Measurements from ENCODE around the gene DOK4.
"Not testable (repeated sequence)": the region's sequence is repeated elsewhere in the genome, so short reads cannot be mapped to it uniquely, and the experiment has no call there.

The DOK4 gene

DNA sequence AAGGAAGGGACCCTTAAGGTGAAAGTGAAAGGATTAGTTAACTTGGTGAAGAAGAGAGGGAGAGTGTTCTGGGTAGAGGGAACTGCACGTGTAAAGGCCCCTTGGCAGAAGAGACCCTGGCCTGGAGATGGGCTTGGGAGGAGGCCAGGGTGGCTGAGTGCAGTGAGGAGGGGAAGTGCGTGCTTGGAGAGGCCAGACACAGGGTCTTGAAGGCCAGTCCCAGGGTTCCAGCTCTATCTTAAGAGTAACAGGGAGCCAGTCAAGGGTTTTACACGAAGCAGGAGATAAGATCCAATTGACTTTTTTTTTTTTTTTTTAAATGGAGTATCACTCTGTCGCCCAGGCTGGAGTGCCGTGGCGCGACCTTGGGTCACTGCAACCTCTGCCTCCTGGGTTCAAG, 15.2 kb upstream of the DOK4 start:
- no peak for DNase-seq (ENCODE audit: low read depth)

DNA sequence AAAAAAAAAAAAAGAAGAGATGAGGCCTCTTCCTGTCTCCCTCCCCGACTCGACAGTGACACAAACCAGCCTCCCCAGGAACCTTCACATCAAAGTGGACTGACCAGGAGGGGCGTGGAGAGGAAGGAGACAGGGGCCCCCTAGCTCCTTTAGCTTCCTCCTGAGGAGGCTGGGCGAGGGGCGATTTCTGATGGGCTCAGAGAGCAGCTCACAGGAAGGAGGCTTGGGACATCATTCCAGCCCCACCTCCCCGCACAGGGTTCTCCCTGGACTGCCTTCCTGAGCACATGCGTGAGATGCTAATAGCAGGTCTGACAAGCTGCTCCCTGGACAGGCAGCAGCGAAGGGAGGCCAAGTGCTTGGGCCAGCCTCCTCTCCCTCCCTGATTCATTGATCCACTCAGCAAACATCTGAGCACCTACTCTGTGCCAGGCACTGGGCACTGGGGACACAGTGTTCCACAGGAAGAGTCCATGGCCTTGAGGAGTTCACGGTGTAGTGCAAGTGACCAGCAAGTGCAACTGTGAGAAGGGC, 14.4 kb upstream of the DOK4 start:
- no peak for DNase-seq (ENCODE audit: low read depth)

DNA sequence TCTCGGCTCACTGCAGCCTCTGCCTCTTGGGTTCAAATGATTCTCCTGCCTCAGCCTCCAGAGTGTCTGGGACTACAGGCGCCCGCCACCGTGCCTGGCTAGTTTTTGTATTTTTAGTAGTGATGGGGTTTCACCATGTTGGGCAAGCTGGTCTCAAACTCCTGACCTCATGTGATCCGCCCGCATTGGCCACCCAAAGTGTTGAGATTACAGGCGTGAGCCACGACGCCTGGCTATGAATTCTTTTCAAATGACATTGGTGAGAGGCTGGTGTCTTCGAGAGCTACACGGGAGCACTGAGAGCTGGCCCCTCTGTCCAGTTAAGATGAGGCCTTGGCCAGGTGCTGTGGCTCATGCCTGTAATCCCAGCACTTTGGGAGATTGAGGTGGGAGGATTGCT, 13.6 kb upstream of the DOK4 start:
- not testable (repeated sequence) for DNase-seq (ENCODE audit: low read depth)

DNA sequence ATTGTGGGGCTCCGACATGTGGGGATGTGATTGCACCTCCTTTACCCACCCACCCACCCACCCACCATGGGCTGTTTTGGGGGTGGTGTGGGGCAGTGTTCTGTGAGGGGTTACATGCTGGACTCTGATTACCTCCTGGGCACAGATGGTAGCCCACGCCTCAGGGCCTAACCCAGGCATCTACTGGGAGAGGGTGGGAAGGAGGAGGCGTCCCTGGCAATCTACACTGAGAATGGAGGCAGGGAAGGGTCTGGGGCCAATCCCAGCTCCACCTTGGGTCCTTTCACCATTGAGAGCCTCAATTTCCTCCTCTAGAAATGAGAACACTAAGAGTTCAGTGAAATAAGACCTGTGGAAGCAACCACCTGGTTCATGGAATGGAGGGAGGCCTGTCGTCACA, 11.7 kb upstream of the DOK4 start:
- DNase-seq (ENCODE audit: low read depth) = no peak

DNA sequence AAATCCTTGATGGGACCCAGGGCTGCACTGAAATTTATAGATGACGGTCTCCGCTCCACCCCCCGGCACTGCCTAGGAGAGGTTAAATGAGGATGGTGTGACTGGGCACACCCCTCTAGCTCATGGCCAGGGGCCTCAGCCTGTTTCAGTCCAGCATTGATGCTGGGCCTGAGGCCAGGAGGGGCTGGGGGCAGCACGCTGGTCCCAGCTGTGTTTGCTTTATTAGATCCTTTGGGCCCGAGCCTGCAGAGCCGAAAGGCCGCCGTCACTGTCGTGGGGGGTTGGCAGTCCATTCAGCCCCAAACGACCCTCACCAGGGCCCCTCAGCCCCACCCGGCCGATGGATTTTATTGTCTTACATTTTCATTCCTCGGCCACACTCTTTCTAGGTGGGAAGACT, 10.8 kb upstream of the DOK4 start:
- DNase-seq (ENCODE audit: low read depth) = no peak

DNA sequence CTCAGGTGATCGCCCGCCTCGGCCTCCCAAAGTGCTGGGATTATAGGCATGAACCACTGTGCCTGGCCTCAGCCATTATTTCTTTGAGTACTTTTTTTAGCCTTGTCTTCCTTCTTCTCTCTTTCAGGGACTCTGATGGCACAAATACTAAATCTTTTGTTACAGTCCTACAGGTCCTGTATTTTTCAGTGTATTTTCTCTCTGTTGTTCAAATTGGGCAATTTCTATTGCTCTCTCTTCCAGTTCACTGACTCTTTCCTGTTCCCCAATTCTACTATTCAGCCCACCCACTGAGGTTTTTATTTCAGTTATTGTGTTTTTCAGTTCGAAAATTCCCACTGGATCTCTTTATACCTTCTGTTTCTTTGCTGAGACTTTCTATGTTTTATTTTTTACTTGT, 7.5 kb upstream of the DOK4 start:
- DNase-seq (ENCODE audit: low read depth) = no peak

DNA sequence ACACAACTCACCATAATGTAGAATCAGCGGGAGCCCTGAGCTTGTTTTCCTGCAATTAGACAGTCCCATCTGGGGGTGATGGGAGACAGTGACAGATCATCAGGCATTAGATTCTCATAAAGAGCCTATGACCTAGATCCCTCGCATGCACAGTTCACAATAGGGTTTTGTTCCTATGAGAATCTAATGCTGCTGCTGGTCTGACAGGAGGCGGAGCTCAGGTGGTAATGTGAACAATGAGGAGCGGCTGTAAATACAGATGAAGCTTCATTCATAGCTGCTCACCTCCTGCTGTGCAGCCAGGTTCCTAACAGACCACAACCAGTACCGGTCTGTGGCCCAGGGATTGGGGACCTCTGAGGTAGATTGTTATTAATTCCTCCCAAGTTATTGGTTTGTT, 2.9 kb upstream of the DOK4 start:
- no peak for DNase-seq (ENCODE audit: low read depth)

DNA sequence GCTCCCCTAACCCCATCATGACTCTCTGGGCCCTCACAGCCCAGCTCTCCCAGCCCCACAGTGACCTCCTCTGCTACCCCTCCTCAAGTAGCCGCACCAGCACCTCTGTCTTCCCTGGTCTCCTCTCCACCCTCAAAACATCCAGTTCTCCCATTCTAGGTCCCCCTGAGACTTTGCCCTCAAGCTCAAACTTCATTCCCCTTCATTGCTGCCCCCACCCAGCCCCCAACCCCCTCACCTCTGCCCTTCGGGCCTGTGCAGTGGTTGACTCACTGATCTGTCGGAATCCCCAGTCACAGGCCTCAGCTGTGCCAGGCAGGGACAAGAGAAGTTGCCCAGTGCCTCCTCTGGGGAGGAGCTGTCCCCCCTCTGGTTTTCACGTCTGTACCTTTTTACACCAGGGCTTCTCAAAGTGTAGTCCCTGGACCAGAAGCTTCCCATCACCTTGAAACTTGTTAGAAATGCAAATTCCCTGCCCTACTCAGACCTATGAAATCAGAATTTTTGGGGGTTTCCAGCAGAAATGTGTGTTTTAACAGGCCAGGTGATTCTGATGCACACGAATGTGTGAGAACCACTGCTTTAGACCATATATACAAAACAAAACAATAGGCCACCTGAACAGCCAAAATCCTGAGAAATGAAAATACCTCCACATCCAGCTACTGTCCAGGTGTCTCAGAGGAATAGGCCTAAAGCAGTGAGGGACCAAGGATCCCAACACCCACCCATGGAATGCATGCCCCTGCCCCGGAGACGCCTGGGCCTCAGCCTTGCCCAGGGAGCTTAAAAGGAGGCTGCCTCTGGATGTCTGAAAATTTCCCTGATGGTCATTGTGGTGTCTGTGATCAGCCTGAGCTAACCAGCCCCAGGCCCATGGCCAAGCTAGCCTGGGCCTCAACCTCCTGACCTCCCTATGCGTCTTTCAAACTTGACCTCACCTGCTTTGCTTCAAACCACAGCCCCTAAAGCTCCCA, 853 bp upstream of the DOK4 start:
- no peak for DNase-seq (ENCODE audit: low read depth)

DNA sequence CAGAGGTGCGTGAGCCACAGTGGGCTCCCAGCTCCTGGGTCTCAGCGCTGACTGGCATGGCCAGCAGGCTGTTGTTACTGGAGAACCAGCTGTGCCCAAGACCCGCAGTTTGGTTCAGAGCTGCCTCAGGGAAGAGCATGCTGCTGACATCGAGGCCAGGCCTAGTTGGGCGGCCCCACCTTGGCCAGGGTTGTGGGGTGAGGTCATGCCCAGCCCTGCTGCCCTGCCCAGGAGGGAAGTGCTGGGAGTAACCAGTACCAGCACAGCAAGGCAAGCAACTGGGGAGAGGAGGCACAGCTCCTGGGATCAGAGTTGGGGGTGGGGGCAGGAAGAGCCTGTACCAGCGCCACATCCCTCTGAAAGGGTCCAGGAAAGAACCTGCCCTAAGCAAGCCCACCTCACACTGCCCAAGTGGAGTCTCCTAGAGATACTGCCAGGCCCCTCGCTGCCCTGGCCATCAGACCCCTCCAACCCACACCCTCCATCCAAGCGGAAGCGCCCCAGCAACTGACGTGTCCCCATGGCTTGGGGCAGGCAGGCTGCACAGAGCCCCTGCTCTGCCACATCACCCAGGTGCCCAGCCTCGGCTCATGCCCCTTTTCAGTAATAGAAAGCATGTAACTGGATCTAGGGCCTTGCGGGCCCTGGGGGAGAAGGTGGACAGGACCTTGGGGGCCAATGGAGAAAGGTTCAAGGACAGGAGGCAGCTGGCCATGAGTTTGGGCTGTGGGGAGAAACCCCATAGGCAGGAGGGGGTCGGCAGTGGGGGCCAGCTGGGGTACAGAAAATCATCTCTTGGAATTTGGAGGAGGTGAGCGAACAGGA, 990 bp downstream of the DOK4 start:
- DNase-seq (ENCODE audit: low read depth) = no peak

DNA sequence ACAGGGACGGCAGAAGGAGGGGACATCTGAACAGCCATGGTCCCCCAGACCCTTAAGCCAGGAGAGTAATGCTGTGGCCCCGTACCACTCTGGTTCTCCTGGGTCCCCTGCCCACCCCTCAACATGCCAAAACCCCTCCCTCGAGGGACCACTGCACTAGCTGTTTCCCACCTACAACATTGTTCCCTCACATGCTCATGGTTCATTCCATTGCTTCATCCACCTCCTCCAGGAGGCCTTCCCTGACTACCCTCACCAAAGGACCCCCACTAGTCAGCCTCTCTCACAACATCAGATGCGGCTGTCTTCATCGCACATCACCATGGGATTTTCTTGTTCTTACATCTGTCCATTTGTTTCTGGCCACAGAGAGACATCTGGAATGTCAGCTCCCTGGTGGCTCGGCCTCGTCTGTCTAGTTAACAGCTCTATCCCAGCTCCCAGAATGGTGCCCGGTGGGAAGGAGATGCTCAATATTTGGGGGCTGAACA, 1.7 kb downstream of the DOK4 start:
- no peak for DNase-seq (ENCODE audit: low read depth)

DNA sequence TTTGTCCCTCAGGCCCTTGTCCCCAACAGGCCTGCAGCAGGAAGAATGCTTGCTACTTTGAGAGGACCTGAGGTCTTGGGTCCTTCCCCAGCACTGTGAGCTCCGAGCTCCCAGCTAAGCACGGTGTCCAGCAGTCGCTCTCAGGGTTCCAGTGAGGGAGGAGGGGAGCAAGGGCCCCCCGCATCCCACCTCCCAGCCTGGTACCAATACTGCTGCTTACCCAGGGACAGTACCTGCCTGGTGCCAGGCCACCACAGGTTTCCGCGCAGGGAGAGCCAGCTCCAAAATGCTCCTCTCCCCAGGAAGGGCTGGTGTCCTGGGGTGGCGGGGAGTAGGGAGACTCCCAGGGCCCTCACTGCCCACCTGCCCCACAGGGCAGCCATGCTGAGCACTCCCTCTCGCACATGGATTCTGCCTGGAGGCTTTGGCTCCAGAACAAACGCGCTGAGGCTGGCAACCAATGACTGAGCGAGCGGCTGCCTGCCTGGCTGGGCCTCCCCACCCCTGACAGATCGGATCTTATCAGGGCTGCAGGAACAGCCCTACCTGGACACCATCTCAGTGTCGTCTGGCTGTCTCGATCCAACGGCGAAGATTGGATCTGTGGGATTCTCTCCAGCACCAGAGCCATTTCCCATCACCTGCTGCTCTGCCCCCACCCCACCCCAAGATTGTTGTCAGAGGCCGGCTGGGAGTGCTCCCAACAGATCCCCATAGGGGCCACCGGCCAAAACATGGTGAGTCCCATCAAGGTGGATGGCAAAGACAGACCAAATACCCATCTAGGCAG, 2.4 kb downstream of the DOK4 start:
- DNase-seq (ENCODE audit: low read depth) = no peak

DNA sequence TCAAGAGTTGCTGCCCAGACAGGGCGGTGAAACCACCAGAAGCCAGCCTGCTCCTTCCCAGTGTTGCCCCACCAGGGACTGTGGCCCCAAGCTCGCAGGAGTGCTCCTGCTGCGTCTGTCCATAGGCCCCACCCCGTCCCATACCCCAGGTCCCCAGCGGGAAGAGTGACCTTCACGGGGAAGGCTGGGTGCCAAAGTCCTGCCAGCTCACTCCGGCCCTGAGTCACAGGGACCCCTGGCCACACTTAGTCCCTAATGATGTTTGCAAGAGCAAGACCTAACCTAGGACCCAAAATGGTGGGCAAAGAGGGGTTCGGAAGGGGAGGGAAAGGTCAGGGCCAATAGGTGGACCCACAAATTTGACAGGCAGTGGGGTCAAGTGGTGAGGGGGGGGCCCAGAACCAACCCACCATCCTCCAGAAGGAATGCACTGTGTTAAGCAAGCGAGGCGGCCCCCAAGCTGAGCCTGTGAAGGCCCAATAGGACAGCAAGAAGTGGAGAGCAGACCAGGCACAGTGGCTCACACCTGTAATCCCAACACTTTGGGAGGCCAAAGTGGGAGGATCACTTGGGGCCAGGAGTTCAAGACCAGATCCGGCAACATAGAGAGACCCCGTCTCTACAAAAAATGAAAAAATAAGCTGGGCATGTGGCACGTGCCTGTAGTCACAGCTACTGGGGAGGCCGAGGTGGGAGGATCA, 3.3 kb downstream of the DOK4 start:
- no peak for DNase-seq (ENCODE audit: low read depth)

DNA sequence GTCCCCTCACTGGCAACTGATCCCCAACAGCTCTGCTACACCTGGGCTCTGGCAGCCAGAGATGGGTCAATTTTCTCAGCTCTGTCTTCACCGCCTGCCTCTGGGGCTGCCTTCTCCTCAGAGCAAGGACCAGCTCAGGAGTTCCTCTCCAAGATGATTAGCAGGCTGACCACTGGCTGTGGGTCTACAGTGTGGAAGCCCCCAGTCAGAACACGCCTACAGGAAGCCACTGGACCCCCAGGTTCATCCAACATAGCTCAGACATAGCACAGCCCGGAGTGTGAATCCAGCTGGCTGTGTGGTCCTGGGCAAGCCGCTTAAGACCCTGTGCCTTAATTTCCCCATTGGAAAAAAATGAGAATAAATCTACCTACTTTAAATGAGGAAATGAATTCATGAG, 4.9 kb downstream of the DOK4 start:
- no peak for DNase-seq (ENCODE audit: low read depth)

DNA sequence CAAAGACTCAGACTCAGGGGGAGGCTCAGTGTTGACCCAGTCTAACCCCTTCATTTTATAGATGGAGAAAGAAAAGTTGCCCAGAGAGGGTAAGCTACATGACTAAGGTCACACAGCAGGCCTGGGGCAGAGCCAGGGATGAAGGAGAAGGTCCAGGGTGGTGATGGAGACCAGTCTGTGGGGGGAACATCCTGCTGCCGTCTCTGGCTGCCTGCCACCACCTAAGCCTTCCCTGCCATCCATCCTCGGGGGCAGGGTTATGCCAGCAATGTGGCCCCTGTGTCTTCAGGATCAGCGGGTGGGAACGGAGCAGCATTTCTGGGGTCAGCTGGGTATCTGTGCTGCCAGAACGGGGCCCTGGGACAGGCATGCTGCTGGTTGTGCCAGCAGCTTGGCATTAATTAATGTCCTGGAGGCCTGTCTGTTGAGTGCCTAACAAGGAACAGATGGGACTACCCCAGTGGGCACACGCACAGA, 5.5 kb downstream of the DOK4 start:
- no peak for DNase-seq (ENCODE audit: low read depth)

DNA sequence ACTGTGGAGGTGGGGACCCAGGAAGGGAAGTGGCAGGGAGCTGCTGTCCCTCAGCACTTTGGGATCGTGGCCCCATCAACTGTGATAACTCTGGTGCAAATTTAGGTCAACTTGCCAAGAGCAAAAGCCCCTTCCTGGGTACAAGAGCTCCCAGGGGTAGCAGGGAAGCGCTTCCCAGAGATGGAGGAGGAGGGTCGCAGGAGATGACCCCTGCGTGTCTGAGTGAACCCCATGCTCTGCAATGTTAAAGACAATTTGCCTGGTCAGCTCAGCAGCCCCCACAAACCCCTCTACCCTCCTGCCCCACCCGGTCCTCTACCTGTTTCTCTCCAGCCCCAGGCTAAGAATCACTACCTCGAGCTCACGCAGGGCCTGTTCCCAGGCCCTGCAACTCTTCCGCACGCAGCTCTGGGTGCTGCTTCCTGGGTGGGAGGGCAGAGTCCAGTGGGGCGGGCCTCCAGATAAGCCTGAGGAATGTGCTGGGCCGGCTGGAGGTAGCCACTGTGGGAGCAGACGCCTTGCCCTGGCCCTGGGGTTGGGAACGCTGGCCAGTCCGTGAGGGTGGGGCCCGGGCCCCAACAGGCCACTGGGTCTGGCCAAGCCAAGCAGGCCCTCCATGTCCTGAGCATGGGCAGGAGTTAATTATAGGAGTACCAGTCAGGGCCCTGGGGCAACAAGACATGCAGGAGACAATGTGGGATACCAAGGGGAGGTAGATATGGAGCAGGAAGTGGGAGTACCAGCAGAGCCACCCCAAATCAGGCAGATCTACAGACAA, 6.1 kb downstream of the DOK4 start:
- DNase-seq (ENCODE audit: low read depth) = no peak

DNA sequence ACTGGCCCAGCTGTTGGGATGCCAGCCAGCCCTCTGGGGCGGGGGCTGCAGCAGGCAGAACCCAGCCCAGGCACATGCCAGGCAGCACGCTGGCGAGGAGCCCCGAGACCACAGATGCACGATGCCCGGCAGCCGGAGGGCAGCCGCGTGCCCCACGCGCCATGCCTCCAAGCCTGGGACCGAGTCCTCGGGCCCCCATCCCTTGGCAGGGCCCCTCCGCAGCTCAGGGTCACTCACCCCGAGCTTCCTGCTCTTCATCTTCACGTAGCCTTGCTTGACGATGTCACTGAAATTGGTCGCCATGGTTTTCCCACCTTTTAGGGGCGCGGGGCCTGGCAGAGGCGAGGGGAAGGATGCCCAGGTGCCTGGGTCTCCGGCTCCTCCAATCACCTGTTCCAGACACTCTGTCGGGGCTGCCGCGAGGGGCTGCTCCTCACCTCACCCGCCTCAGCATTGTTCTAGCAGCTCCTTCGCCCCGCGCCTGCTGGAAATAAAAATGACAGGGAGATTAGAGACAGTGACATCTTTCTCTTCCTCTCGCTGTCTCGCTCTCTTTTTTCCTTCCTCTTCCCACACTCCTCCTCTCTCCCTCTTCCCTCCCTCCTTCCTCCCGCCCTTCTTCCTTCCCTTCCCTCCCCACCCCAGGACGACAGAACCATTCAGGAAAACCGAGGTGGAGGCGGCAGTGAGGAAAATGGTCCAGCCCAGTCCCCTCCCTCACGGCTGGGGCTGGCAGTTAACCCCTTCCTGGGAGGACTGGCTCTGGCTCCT, 6.9 kb downstream of the DOK4 start:
- DNase-seq (ENCODE audit: low read depth) = no peak

DNA sequence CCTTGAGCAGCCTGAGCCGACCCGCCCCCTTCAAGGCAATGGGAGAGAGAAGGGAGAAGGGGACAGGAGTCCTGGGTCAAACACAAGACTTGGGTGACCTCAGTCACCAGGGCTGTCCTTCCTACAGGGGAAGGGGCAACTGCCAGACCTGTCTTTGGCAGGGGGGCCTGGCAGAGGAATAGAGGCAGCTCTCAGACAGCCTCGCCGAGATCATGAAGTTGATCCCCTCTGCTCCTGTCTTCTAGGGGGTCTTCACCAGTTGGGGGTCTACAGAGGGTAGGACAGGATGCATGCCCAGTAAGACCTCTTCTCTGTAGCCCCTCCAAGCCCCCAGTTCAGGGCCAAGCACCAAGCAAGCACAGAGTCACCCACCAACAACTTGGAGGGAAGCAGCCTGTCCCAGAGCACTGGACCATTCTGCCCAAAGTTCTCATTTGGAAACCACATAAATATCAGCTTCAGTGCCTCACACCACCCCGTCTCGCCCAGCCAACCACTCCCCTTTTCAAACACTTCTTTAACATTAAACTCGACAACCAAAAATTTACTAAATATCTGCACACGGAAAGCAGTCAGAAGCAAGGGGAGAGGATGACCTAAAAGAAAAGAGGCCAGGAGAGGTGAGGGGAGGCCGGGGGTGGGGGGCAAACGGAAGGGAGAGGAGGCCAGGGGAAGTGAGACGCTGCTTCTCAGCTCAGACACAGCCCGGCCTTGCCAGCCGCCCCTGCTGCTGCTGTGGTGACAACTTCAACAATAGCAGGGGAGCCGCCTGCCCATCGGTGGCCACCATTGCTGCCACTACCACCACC, 7.7 kb downstream of the DOK4 start:
- DNase-seq (ENCODE audit: low read depth) = no peak

DNA sequence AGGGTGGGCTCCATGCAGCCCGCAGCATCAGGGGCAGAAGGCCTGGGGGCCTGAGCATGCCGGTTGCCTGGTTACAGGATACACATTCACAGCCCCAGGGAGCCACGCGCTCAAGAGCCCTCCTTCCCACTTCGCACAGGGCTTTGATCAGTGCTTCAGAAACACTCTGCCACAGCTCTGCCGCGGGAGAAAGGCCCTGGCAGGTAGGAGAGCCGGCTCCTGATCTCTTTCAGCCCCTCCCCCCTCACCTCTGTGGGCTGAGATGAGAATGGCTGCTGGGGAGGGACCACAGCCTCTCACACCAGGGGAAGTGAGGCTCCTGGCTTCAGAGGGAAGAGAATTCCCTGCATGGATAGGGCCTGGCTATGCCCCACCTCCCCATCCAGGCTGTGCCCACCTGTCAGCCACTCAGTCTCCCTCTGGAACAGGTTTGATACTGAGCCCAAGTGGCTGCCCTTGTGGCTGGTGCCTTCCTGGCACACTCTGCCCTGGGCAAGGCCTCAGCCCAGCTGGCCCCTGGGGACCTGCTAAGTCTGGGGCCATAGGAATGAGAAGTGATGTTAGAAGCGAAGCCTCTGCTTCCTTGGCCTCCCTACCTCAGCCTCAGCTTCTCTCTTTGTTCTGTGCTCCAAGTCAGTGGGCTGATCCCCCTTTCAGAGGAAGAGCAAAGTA, 8.6 kb downstream of the DOK4 start:
- no peak for DNase-seq (ENCODE audit: low read depth)

All from activated gamma-delta T cell treated with anti-CD3 and anti-CD28 coated beads, Interleukin-2, amount 50 U/mL, for 16 hours (primary cell).